HG03066 (cell line): ENCODE measurements around the gene AHSG.
A peak's percentile ranks its signal among the peaks of the same experiment; 100 is the strongest.
"Not testable (repeated sequence)": the region's sequence is repeated elsewhere in the genome, so short reads cannot be mapped to it uniquely, and the experiment has no call there.

ENCODE experiments used
- ATAC-seq: cut with Tn5 transposase; IDR thresholded peaks from one replicate; pipeline ENCODE4 v1.9.1; 2021; ENCODE audit warnings: low read depth; ENCODE audit not compliant: unreplicated experiment

Gene AHSG

GRCh38 chr3:186617036-186617946, 4.4 kb downstream of the AHSG start:
- ATAC-seq: peak; percentile 84

- ATAC-seq: no peak
These were observed 5.6 kb downstream of the AHSG start for GRCh38 chr3:186618318-186618938.

DNA sequence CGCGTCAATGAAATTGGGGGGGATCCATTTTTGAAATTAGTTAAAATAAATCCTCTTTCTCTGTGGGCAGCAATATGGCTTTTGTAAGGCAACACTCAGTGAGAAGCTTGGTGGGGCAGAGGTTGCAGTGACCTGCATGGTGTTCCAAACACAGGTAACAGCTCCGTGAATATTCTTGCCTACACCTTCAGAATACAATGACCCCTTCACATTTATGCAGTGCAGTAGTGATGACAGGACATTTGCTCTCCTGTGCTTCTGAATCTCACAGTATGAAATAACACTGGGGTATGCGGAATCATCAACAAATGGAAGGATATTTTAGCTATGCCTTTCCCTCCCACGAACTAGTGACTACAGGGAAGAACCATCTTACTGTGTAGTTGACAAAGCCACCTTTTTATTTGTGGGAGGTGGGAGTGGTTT, 6.9 kb downstream of the AHSG start:
- ATAC-seq: no peak

DNA sequence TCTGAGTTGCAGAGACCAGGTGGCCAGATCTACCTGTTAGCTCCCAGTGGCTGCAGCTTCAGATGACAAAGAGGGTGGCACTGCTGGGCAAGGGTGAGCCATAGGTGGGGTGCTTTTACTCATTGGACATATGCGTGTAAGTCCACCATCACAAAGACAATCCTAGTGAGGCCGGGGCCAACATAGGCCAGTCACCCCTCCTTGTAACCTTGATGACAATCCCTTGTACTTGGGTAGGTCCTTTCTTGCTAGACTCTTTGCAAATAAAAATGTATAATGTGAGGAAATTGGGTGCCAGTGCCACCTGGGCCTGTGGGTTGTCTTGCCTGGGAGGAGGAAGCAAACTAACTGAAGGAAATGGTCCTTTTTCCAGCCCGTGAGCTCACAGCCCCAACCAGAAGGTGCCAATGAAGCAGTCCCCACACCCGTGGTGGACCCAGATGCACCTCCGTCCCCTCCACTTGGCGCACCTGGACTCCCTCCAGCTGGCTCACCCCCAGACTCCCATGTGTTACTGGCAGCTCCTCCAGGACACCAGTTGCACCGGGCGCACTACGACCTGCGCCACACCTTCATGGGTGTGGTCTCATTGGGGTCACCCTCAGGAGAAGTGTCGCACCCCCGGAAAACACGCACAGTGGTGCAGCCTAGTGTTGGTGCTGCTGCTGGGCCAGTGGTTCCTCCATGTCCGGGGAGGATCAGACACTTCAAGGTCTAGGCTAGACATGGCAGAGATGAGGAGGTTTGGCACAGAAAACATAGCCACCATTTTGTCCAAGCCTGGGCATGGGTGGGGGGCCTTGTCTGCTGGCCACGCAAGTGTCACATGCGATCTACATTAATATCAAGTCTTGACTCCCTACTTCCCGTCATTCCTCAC, 7.6 kb downstream of the AHSG start:
- no peak for ATAC-seq

DNA sequence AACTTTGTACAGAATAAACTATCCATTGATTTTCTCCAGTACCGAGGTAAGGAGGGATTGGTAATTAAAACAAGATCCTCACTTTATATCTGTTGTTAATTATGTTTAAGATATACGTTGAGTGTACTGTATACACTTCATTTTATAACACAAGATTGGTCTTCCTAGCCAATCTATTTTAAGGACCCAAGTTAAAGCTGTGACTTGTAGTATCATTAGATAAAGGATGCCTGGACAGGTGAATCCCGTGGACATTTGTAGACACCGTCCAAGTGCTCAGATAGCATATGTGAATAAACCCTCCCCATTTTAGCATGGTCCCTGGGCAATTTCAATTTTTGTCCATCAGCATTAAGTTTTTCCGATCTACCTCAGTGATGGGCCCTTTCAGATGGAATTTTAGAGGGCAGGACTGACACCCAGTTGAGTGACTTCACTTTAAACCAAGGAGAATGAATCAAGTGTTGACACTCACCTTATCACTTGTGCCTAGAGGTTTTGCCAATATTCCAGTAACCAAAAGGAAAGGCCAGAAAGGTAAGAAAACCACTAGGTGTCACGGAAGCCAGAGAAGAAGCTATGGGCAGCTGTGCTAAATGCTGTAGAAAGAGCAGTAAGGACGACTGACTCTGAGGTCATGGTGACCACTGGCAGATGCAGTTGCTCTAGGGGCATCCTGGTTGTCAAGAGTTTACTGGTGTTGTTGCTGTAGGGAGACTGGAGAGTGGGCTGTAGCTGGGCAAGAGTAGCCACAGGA, 9.2 kb downstream of the AHSG start:
- no peak for ATAC-seq

DNA sequence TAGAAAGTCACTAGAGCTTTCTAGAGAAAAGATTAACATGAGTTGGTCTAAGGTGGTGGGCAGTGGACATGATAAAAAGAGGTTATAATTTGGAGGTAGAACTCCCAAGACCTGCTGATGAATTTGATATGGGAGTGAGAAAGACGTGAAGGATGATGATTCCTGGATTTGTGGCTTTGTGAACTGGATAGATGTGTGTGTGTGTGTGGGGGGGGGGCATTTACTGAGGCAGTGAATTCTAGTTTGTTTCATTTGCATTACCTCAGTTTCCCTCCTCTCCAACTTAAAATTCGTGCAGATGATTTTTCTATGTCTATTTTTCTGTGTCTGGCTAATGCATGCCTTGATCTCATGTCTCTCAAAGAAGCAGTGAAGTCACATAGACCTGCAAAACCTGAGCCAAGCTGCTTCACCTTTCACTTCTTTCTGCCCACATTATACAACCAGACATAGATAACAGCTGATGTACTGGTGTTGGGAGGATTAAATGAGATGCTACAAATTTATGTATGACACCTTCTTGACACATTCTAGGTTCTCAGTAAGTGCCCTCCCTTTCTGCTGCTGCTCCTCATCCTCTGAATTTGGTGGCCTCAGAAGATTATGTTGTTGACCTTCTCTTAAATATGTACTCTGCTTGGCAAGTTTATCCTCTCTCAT, 9.9 kb downstream of the AHSG start:
- ATAC-seq: no peak

DNA sequence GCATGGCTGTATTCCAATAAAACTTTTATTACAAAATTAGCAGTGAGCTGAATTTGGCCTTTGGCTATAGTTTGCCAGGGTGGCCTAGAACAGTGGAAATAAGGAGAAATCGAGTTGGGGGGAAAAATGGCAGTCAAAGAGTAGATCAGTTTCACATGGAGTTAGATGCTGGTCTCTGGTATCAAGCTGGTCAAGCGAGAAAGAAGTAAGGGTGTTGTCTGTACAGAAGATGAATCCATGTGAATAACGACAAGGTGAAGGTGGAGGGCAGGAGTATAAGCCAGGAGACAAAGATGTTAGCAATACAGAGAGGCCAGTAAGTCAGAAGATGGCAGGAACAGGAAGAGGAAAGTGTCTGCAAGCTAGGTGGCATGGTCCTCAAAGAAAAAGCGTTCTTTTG, 11.7 kb downstream of the AHSG start:
- ATAC-seq: no peak

DNA sequence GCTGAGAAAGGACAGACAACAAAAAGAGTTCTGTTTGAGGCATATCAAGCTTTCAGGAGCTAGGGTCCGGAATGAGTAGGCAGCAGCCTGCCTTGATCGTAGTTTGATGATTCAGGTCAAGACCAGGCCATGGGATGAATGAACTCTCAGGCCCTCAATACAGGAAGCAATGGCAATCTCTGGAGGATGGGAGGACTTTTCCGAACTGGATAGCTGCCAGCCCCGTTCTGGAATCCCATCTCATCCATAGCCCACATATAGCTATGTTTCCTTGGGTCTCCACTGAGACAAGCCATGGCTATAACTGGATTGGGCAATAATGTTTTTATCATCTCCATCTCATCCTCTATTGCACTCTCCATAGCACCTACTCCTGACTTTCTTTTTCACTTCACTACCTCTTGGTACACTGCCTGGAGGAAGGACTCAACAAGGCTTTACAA, 12.8 kb downstream of the AHSG start:
- no peak for ATAC-seq

GRCh38 chr3:186626254-186626847, 13.5 kb downstream of the AHSG start:
- no peak for ATAC-seq

DNA sequence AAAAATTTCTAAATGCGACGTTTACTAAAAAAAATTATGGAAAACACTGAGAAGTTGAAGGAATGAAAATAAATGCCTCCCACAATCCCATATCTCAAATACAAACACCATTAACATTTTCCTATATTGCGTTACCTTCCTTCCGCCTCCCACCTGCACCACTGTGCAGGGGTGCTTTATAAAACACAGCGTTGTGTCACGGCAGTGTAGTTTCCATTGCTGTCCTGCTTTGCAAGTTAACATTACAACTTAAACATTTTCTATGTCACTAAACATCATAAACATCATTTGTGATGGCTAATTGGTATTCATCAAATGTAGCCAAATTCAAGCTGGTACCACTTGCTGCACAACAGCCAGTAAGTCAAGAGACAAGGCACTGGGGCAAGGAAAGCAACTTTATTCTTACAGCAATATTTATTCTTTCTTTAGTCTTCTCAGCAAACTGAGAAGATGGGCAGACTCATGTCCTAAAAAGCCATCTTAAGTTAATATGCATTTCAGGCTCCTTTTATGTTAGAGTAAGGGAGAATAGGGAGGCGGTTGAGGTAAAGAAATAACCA, 15.1 kb downstream of the AHSG start:
- no peak for ATAC-seq

GRCh38 chr3:186628756-186629155, 15.9 kb downstream of the AHSG start:
- ATAC-seq: no peak

DNA sequence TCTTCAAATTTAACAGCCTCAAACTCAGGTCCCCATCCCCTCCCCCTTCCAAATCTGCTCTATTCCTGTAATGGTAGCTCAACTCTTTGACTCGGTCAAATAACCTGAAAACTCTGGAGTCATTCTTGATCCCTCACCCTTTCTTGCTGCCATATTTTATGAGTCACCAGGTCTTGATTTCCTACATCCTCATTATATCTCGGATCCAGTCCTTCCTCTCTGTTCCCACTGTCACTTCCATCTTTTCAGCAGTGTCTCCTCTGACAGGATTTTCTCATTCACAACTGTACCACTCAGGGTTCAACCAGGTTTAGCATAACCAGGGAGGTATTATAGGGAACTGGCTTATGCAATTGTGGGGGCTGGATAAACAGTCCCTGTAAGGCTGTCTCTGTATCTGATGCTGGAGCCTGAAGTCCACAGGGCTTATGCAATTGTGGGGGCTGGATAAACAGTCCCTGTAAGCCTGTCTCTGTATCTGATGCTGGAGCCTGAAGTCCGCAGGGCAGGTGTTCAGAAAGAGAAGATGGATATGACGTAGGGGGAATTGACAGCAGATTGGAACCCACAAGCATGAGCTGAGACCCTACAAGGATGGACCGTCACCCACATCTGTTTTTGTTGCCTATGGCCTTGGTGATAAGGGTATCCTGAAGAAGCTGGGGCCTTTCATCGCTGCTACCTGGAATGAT, 18.2 kb downstream of the AHSG start:
- ATAC-seq: no peak

DNA sequence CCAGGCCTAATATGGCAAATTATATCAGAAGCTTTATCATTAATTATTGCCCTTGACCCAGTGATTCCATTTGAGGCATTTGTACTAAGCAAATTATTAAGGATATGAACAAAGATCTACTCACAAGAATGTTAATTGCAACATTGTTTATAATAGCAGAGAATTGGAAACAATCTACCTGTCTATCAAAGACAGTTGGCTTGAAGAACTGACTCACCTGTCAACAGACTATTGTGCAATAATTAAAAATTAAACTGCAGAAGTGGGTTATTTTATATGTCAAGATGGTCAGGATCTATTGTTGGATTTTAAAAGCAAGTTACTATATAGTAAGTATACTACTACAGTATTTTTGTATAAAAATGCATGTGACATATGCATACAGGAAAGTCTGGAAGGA, 20.6 kb downstream of the AHSG start:
- no peak for ATAC-seq

DNA sequence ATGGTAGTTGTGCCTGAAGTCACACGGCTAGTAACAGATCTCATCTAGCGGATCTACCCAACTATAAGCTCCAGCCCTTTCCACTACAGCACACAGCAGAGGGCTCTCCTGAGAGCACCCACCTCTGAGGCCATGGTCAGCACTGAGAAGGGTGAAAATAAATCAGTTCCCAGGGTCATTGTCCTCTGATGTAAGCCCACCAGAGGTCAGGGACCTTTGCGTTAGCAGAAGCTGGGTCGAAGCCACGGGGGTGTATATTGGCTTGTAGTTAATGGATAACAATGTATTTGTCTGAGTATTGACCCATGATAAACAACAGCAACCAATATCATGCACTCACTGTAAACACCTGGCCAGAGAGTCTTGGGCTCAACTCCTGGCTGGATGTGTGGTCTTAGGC, 21.3 kb downstream of the AHSG start:
- ATAC-seq: not testable (repeated sequence)

- no peak for ATAC-seq
These were observed 22.7 kb downstream of the AHSG start for GRCh38 chr3:186635532-186635931.

- ATAC-seq: no peak
These were observed 23.7 kb downstream of the AHSG start for GRCh38 chr3:186636536-186636935.

DNA sequence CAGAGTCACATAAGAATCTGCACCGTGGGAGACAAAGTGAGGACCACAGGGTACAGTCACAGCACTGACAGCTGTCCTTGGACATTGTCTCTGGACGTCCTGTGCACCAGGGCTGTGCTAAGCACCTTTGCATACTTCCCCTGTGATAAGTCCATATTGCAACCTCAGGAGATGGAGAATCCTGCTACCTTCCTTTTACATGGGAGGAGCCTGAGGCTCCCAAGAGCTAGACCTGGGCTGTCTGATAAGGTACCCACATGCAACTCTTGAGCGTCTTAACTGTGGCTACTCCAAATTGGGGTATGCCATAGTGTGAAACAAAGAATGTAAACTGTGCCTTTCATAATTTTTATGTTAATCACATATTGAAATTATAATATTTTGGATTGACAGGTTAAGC, 24.8 kb downstream of the AHSG start:
- ATAC-seq: no peak

DNA sequence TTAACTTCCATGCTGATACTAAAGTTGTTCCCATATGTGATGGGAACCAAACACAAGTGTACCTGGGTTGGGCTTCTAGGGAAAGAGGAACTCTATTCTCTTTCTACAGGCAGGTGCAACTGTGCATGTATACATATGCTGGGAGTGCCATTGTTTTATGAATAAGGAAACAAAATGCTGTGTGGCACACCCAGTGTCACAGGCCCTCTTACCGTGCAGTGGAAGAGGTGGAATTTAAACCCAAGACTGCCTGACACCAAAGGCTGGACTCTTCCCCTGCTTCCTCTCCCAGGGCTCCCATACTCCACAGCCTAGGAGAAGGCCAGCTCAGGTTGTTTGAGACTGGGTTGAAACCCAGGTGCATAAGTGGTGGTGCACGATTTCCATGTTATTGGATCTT, 25.4 kb downstream of the AHSG start:
- ATAC-seq: no peak
